ENCODE measurements around the gene IGFALS.

Gene IGFALS

DNA sequence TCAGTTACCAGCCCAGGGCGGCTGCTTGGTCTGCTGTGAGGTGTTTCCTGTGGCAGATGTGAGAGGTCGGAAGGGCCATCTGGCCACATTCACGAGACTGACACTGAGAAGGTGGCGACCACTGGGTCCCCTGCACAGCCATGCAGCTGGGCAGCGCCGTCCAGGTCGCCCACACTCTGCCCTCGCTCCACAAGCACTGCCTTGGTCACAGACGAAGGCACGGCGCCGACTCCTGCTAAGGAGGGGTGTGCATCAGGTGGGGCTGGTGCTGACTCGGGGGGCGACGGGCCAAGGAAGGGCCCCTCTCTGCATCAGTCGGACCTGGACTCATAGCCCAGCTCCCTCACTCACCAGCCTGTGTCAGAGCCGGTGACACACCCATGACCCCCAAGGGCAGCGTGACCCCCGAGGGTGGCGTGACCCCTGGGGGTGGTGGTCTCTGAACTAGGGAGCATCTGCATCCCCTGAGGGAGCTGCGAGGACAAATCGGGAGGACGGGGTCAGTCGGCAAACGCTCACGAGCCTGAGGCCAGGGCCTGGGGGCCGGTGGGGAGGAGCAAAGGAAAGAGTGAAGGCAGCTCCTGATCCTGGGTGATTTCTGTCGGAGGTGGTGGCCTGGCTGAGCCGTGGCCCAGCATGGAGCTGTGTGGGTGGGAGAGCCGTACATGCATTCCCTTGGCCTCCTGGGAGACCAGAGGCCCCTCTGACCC, 52.6 kb downstream of the IGFALS start:
- Histone ChIP-seq H3K9me3 (no peaks in the 10 kb centered on the region), H3K4me1 (no peaks in the 10 kb centered on the region), H3K27me3 (no peaks in the 10 kb centered on the region), H3K27ac (no peak overlapping the region), H3K36me3 (peaks cover 15 to 57% (median 47%) of the 10 kb centered on the region in 3 donors), H3K4me3 (no peak overlapping the region)
- no peak for DNase-seq
- intact Hi-C loops (cut with DNase I; ENCODE audit: low total_unique reads) = no loop called here
- TF ChIP-seq, protein P1, sequence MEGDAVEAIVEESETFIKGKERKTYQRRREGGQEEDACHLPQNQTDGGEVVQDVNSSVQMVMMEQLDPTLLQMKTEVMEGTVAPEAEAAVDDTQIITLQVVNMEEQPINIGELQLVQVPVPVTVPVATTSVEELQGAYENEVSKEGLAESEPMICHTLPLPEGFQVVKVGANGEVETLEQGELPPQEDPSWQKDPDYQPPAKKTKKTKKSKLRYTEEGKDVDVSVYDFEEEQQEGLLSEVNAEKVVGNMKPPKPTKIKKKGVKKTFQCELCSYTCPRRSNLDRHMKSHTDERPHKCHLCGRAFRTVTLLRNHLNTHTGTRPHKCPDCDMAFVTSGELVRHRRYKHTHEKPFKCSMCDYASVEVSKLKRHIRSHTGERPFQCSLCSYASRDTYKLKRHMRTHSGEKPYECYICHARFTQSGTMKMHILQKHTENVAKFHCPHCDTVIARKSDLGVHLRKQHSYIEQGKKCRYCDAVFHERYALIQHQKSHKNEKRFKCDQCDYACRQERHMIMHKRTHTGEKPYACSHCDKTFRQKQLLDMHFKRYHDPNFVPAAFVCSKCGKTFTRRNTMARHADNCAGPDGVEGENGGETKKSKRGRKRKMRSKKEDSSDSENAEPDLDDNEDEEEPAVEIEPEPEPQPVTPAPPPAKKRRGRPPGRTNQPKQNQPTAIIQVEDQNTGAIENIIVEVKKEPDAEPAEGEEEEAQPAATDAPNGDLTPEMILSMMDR (IDR thresholded peaks at IDR 0.05) = no peak

Measured in tibial artery (tissue), 4 donors.